NAMALWA (cell line): ENCODE measurements around the gene OLR1.
"Not testable (repeated sequence)": the region's sequence is repeated elsewhere in the genome, so short reads cannot be mapped to it uniquely, and the experiment has no call there.

ENCODE experiments used
- DNase-seq: peaks from one replicate; pipeline ENCODE4 v3.0.0-alpha.2; 2015; ENCODE audit warnings: low spot score

The OLR1 gene

GRCh38 chr12:10171973-10172728, at the start of gene OLR1:
OLR1 (minus strand) TSS chr12:10172132; CDS start chr12:10172077, 55 bp downstream.
- DNase-seq, result no peak

- no peak for DNase-seq
Observed at GRCh38 chr12:10220398-10221077, 48.6 kb upstream of the OLR1 start.

GRCh38 chr12:10218021-10218420, 46.1 kb upstream of the OLR1 start:
- no peak for DNase-seq

GRCh38 chr12:10215946-10216345, 44.0 kb upstream of the OLR1 start:
- not testable (repeated sequence) for DNase-seq

GRCh38 chr12:10215436-10215835, 43.5 kb upstream of the OLR1 start:
- no peak for DNase-seq

- no peak for DNase-seq
Observed at GRCh38 chr12:10214895-10215267, 42.9 kb upstream of the OLR1 start.

GRCh38 chr12:10214136-10214894, 42.4 kb upstream of the OLR1 start:
- no peak for DNase-seq

- peak; percentile 89 for DNase-seq
Observed at GRCh38 chr12:10213168-10214135, 41.5 kb upstream of the OLR1 start.

GRCh38 chr12:10212739-10213131, 40.8 kb upstream of the OLR1 start, which contains the start of gene GABARAPL1:
GABARAPL1 (plus strand) TSS chr12:10212877; CDS start chr12:10213130, 253 bp downstream.
- DNase-seq, result peak; percentile 87

GRCh38 chr12:10211940-10212738, 40.2 kb upstream of the OLR1 start:
- DNase-seq, result peak; percentile 81

- DNase-seq, result no peak
Observed at GRCh38 chr12:10211101-10211939, 39.4 kb upstream of the OLR1 start.

- no peak for DNase-seq
Observed at GRCh38 chr12:10210225-10210624, 38.3 kb upstream of the OLR1 start.

GRCh38 chr12:10207136-10207535, 35.2 kb upstream of the OLR1 start:
- no peak for DNase-seq

GRCh38 chr12:10205220-10205807, 33.4 kb upstream of the OLR1 start:
- no peak for DNase-seq

GRCh38 chr12:10204495-10204894, 32.6 kb upstream of the OLR1 start:
- DNase-seq, result not testable (repeated sequence)

GRCh38 chr12:10197879-10198278, 25.9 kb upstream of the OLR1 start:
- no peak for DNase-seq

GRCh38 chr12:10196210-10196609, 24.3 kb upstream of the OLR1 start:
- peak; percentile 86 for DNase-seq

GRCh38 chr12:10194160-10194670, 22.3 kb upstream of the OLR1 start:
- DNase-seq, result no peak

- DNase-seq, result no peak
Observed at GRCh38 chr12:10191865-10192264, 19.9 kb upstream of the OLR1 start.
